NCI-H526 treated with DMSO at 0.1 percent for 48 hours (cell line): ENCODE data around the gene NOTUM.
"Not testable (repeated sequence)": the region's sequence is repeated elsewhere in the genome, so short reads cannot be mapped to it uniquely, and the experiment has no call there.

Experiments used
- DNase-seq: peaks from one replicate; lab custom pipeline; 2025; lab: John Stamatoyannopoulos, UW

NOTUM gene

DNA sequence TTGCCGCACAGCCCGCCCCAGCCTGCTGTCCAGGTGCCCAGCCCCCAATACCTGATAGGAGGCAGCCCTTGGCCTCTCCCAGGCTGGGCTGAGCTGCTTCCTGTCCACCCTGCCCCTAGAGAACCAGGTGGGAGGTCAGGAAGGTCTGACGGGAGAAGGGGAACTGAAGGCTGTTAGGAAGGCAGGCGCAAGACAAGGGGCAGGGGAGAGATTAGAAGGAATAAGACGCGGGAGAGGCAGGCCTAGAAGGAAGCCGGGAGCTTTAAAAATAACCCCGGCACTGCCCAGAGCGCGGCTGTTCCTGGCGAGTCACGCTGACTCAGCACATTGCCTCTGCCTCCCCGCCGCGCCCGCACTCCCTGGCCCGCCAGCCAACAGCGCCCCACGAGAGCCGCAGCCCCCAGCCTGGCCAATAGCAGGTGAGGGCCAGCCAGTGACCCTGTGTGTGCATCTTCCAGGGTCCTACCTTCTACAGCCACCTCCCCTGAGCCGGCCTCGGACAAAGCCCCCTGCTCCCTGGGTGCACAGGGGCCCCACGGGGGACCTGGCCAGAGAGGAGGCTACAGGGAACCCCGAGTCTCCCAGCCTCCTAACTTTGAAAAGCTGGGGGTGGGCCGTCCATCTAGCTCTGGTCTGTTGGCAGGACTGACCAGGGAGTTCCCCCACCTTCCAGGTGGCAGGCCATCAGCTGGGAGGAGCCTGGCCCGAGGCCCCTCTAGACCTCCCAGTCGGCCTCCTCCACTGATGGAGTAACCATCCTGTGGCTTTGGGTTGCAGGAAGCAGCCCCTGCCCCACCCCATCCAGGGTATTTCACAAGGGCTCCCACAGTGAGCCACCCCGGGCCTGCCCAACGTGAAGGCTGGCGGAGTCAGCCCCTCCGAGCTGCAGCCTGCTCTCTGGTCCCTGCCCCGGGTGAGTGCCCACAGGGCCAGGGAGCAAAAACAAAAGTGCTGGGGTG lies 37.4 kb downstream of the NOTUM start:
- no peak for DNase-seq

DNA sequence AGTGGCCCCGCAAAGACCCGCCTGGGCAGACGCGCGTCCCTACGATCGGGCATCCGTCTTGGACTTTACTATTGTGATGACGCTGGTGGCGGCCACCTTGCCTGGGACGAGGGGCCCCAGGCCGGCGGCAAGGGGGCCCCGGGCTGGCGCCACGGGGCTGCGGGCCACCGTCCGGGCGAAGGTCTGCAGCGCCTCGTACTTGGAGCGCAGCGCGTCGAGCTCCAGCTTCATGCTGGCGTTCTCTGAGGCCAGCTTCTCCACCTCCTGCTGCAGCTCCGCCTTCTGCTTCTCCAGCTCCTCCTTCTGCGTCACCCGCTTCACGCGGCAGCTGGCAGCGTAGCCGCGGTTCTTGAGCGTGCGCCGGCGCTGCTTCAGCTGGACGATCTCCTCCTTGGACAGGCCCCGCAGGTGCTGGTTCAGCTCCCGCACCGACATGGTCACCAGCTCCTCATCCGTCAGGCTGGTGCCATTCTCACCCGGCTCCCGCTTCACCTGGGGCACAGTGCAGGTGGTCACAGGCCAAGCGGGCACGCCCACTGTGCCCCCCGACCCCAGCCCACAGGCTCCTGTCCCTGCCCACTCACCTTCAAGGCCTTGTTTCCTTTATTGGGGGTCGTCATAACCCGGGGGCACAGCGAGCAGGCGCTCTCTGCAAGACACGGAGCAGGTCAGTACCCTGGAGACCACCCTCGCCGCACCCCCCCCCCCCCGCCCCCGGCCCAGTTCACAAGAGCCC lies 38.3 kb downstream of the NOTUM start:
- DNase-seq: no peak

DNA sequence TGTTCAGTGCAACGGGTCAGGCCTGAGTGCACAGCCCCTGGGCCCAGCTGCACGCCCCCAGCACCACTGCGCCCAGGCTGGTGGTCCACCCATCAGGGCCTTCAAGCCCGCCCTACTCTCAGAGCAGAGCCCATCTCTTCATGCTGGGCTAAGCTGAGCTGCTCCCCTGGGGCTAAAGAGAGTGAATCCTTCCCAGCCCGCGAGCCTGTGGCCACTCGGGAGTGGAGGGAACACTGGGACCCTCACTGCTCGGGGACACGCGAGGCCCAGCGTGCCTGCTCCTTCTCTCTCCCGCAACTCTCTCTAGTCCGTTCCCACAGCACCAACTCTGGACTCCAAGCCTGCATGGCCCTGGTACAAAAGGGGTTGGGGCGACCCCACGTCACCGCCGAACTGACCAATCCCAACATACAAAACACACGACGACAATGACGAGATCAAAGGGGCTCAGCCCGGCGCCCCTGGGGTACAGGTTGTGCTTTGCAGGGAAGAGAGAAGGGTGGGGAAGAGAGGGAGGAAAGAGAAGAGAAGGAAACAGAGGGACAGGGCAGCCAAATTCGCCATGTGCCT lies 38.9 kb downstream of the NOTUM start:
- no peak for DNase-seq

DNA sequence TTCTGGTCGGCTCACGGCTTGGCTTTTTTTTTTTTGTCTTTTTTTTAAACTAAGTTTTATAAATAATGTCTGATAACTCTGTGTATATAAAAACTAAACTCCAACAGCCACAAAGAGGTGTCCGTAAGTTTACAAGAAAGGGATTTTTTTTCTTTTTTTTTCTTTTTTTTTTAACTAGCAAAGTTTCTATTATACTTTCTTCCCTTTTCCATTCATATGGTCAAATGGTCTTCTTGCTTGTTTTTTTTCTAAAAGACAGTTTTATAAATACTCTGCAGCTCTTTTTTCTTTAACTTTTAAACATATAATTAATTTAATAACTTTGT lies 39.5 kb downstream of the NOTUM start:
- no peak for DNase-seq

DNA sequence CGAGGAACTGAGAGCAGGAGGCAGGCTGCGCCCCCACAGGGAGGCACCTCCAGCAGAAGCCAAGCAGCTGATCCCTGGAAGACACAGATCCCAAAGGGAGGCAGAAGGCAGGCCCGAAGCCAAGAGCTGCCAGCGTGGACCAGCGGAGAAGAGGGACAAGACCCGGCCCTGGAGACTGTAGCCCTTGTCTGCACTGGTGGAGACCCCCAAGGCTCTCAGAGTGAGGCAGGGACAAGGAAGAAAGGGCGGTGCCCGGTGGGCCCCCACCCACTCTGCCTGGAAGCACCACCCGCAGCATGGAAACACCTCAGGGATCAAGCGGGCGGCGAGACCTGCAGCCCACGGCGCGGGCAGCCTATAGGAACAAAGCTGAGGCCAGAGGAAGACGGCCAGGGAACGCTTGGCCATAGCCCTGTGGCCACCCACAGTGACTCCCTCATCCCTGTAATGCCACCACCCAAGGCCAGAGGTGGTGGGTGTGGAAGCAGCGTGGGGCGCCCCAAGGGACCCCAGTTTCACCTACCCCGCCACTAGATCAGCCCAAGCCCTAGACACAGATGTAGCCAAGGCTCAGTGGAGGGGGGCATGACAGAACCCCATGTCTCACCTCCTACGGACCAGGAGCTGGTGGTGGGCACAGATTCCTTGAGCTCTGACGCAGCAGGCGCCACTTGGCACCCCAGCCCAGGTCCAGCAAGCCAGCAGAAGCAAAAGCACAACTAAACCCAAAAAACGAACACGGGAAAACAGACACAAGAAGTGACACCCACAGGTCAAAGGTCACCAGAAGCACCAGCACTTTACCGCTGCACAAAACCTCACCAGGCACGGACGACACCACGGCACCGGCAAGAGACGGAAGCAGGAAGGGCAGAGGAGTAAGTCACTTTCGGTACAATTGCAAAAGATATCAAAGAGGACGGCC lies 40.1 kb downstream of the NOTUM start:
- no peak for DNase-seq

DNA sequence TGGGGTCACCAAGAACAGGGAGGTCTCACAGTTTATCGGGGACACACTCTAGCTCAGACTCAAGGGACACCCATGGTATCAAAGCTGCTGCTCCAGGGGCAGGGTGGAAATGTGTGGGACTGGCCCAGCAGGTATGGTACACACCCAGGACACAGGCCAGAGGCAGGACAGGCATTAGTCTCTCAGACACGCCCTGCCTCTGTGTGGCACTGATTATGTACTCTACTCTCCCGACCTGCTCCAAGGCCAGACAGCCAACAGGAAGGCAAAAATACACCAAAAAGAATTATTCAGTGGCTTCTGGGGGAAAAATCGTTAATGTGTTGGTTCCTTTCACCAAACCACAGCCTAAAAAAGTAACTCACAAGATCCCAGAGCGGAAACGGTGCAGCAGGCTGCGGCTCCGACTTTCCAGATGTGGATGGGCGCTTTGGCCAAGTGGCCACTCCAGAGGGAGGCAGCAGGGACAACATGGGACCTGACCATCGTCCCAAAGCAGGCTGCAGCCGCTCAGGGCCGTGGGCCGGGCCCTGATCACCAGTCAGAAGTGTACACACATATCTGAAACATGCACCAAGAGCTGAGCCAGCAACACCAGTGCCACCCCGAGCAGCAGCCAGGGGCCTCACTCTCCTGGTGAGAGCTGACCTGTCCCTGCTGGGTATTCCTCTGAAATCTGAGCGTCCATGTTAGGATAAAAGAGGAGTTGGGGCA lies 42.0 kb downstream of the NOTUM start:
- no peak for DNase-seq

DNA sequence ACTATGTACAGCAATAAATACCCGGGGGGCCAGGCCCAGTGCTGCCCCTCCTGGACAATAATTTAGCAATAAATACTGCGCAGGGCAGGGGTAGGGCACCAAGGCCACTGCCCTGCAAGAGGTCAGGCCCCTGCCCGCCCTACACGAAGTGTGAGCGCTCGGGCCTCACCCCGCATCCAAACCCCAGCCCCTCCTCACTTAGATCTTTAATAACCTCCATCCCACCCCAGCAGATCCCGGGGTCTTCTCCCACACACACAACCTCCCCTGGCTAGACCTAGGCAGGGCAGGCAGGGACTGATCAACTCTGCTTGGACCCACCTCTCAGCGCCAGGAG lies 42.7 kb downstream of the NOTUM start:
- DNase-seq: not testable (repeated sequence)

DNA sequence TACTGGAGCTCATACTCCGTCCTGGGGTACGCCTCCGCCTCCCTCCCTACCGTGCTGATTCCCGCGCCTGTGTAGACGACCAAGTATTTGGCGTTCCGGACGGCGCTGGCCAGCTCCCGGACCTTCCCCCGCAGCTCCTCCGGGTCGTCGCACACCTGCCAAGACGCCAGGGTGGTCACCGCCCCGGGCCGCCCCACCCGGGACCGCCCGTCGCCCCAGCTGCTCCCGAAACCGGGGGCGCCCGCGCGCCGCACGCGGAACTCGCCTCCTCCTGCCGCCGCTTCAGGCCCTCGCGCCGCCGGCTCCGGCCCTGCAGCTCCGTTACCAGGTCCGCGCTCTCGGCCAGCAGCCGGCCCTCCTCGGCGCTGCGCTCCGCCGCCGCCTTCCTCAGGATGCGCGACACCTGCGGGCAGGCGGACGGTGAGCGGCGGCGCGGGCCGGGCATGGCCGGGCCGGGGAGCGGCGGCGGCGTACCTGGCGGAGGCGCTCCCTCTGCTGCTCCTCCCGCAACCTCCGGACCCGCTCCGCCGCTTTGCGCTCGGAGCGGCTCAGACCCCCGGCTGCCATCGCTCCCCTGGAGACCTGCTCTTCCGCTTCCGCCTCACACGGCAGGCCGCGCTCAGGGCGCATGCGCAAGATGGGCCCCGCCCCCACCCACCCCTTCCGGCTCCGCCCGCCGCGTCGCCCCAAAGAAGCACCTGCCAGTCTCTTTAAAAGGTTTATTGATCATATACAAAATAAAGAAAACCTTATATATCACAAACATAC lies 43.2 kb downstream of the NOTUM start, which contains the start of gene SIRT7:
Gene SIRT7, minus strand, starts transcription at position 612 of the 768 bp plus-strand sequence. Its CDS starts 45 bp downstream, at position 567.
- DNase-seq: peak; percentile 44

DNA sequence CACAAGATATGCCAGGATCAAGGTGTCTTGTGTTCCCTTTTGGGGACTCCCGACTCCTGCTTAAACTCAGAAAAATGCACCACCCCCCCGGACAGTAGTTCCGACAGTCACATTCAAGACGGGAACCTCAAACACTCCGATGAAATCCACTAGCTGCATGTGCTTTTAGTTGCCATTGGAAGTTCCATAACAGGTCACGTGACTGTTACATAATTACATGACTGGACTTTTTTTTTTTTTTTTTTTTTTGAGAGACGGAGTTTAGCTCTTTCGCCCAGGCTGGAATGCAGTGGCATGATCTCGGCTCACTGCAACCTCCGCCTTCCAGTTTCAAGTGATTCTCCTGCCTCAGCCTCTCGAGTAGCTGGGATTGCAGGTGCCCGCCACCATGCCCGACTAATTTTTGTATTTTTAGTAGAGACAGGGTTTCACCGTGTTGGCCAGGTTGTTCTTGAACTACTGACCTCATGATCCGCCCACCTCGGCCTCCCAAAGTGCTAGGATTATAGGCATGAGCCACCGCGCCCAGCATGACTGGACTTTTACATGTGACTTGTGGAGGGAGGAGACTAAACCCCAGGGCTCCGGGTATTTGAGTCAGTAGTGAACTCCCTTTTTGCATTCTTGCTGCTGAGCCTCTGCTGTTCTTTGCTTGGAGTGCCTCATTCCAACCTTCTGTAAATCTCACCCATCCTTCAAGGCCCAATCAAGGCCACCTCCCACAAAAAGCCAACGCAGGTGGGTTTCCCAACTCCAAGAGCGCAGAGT lies 44.6 kb downstream of the NOTUM start:
- no peak for DNase-seq

DNA sequence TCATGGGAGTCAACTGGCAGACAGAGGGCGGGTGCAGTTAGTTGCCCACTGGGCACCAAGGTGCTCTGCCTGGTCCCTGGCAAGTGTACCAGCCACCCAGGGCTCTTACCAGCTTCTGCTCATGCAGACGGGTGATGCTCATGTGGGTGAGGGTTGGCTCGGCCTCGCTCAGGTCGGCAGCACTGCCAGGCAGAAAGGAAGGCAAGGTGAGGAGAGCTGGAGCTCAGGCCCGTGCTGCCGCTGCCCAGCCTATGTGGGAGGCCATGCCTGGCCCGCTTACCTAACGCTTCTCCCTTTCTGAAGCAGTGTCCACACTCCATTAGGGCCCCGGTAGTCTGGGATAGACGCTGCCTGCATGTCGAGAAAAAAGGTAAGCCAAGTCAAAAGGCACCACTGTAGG lies 45.7 kb downstream of the NOTUM start:
- no peak for DNase-seq

DNA sequence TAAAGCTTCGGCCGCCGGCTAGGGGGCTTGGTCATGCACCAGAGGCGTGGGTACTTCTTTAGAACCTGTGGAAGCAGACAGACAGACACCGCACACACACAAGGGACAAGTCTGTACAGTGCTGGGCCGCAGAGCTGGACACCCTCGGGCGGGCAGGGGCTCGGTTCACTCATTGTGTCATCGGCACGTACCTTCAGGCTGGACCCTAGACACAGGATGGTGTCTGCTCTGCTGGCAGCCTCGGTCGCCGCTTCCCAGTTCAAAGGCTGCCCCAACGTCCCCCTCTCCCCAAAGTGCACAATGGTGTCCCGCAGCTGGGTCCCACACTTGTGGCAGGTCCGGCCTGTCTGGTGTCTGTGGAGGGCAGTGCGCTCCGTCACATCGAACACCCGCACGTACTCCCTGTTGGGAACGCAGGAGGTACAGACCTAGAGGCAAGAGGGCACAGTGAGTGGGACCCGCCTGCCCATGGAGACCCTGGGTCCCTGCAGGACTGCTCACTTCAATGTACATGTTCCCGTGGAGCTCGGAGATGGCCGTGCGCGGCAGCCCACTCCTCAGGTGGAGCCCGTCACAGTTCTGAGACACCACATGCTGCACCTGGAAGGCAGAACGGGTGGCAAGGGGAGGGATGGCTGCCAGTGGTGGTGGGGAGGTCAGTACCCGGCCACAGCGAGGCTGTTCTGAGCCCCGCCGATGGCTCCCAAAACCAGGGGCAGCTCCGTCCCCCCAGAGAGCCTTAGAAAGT lies 46.7 kb downstream of the NOTUM start:
- no peak for DNase-seq

DNA sequence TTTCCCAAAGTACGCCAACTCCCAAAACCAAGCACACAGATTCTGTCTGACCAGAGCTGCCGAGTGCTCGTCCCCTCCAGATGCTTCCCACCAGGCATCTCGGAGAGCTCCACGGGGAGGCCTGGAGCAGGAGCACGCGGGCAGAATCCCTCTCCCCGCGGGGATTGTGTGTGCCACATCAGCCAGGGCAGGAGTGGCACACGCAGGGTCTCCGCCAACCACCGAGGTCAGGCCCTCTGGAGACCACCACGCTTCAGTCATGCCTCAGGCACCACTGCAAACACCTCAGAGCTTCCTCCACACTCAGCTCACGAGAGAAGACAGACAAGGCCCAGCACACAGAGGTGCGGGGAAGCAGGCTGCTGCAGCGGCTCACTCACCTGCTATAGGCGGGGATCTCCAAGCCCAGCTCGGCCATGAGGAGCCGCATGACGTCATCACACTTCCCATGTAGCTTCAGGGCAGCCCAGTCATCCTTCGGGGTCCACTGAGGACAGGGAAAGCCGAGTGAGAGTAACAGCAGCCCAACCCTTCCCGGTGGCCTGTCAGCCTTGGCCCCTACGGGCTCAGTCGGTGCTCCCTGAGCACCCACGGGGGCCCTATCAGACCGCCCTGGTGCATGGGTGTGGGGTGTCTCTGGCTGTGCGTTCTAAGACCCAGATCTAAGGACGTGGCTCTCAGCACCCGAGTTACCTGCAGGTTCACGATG lies 47.4 kb downstream of the NOTUM start:
- DNase-seq: no peak

DNA sequence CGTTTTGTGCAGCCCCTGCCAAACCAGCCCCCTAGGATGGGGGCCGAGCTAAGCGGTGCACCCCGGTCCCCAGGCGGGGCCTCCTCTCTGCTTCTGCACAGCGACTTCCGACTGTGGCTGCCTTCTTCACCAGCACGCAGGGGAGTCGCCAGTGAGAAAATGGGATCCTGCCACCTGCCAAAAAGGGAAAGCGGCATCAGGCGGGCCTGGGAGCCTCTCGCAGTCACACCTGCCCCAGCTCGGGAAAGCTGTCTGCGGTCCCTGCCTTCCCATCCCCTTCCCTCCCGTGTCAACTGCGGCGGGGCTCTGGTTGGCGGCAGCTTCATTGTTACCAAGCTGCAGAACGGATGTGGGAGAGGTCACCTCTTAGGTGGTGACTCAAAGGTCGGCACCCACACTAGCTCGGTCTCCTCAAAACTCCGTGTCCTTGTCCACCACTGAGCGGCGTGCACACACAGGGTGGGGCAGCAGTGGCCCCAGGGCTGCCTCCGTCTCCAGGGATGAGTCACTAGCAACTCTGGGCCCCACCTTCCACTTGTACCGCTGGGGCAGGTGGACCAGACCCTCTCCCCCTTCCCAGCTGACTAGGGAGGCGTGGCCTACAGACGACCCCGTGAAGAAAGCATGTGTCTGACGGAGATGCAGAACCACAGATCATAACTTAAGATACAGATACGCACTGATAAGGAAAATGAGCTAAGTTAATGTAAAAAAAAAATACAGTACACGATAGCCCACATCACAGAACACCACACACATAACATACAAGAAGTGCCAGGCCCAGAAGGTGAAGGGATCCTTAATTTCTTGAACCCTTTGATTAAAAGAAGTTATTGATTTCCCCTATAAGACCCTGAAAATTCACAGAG lies 48.3 kb downstream of the NOTUM start:
- no peak for DNase-seq

DNA sequence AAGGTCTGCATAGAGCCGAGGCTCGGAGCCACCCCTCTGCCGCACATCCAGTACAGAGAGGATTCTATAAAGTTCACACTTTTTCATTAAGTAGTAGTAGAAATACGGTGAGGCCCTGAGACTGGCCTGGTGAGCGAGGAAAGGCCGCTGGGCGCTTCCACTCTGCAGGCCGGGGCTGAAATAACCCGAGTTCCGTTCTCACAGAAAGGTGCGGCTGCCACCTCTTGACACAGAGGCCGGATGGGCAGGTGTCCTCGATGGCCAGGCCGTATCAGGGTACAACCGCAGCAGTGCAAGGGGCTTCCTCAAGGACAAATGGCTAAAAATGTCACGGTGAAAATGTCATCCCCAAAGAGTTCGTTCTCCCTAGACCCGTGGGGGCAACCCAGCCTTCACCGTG lies 49.0 kb downstream of the NOTUM start:
- DNase-seq: no peak

DNA sequence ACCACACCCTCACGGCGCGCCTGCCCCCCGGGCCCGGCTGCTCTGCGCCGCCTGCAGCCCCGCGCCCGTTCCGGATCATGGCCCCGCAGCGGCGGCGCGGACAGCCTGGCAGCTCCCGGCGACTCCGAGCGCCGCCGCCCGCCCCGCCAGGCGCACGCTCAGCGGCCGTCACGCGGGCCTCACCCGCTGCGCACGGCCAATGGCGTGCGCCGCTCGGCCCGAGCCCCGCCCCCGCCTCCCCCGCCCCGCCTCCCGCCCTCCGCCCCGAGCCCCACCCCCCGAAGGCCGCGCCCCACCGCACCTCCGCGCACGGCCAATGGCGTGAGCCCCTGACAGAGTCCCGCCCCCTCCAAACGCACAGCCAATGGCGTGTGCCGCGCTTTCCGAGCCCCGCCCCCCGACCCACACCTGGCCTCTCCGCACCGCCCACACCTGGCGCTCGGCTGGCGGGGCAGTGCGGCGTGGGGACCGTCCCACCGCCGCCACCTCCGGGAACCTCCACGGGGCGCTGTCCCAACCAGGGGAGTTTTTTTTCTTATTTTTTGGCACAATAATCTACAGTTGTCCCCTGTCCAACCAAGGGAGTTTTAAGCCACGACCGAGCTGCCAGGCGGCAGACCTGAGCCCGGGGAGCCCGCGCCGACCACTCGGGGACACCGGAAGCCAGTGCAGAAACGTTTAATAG lies 49.6 kb downstream of the NOTUM start, which contains the start of gene PCYT2:
Gene PCYT2, minus strand, starts transcription at position 123 of the 685 bp plus-strand sequence. Its CDS starts 44 bp downstream, at position 79.
- peak; percentile 73 for DNase-seq

DNA sequence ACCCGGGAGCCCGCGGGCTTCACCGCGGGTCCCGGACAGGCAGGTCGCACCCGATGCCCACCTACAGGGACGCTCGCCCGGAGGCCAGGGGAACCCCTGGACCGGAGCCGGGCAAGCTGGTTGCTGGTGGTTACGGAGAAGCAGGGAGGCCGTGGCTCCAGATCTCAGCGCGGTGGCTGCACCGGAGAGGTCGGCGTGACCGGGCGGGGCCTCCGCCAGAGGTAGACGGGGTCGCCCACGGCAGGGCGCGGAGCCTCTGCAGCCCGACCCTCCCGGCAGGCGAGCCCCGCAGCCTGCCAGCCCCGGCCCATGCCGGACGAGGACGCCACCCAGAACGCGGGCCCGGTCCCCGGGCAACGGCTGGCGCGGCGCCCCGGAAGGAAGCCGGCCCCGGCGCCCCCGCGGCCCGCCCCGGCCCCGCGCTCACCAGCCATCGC lies 50.1 kb downstream of the NOTUM start:
- no peak for DNase-seq
